Pancreas (tissue), 10 donors: ENCODE measurements around the gene MIEF1. TPM values are rescaled to one million over a fixed set of nuclear protein-coding genes. Genes with fewer than 3 reads are reported as not detected.

Experiments
- ATAC-seq, 4 donors: fragments of 200-7000 bp; cut with Tn5 transposase; one replicate each; pipeline versions ENCODE4 v1.8.0 to v1.9.1; 2020; ENCODE audit warnings: mild to moderate bottlenecking in 4 of 4, moderate library complexity in 4 of 4
- DNase-seq, 6 donors: peaks; one replicate each; pipeline ENCODE4 v3.0.0-alpha.2; 2020
- FAIRE-seq: peaks from 2 replicates; lab custom pipeline; 2012; peaks lifted over from hg19 to GRCh38; lab: Jason Lieb, UNC
- H3K27ac ChIP-seq, 4 donors: fragments of 200-600 bp; sonication (generic); 1 replicate in 3 of 4; 2 replicates in 1 of 4; pipeline versions ENCODE4 v1.5.0 to v1.8.0; 2020
- H3K27me3 ChIP-seq, 4 donors: fragments of 200-600 bp; one replicate each; pipeline ENCODE4 v1.8.0; 2021
- H3K36me3 ChIP-seq, 3 donors: fragments of 200-600 bp; sonication (generic) in 1 of 3; one replicate each; pipeline versions ENCODE4 v1.5.0 to v1.8.0; 2020 to 2021
- H3K4me1 ChIP-seq, 3 donors: fragments of 200-600 bp; one replicate each; pipeline ENCODE4 v1.8.0; 2021
- H3K4me3 ChIP-seq, 4 donors: fragments of 200-600 bp; sonication (generic) in 2 of 4; one replicate each; pipeline versions ENCODE4 v1.5.0 to v1.8.0; 2020 to 2021
- H3K9me3 ChIP-seq, 4 donors: fragments of 200-600 bp; one replicate each; pipeline ENCODE4 v1.8.0; 2021
- CTCF ChIP-seq, 4 donors: fragments of 200-600 bp; sonication (generic) in 3 of 4; IDR thresholded peaks; one replicate each; pipeline versions ENCODE4 v1.5.0 to v1.8.0; 2021; ENCODE audit warnings: antibody characterized with exemption in 4 of 4
- WGBS, 2 donors: extraction: QIAGEN DNeasy Blood & Tissue Kit; methylation state at CpG; one replicate each; pipeline ENCODE4 v1.1.7; 2013; 5-methylcytosine and 5-hydroxymethylcytosine counted together
- intact Hi-C, 3 donors: fragments of 100-400 bp; cut with DNase I; formaldehyde crosslinking; loops; one replicate each; pipeline versions ENCODE4 v1.11.1 to v1.14.2; 2022
- polyA plus RNA-seq, 2 donors: library from polyadenylated mRNA; stranded (reverse); fragments of 200-250 nt; gene quantifications; one replicate each; pipeline ENCODE4 v1.2.3, GENCODE V29; 2013
- total RNA-seq, 6 donors: library from RNA; stranded (reverse); fragmentation: NEBNext Ultra II Directional in 4 of 6; extraction: Animal tissue kit (Norgen Biotek cat#: 25700) in 4 of 6; gene quantifications; one replicate each; pipeline versions ENCODE4 v1.2.1 to v1.2.4, GENCODE V29; 2021 to 2023
- donor health status: healthy with polysubstance abuse.
- donor health status: DM: no; HTN: no; CAD: no; lungs with moderate emphysema.
- donor health status: DM: no; HTN: no; CAD: no.
- donor health status: control.
- donor health status: control.
- donor health status: Bipolar disorder and iron deficiency.
- donor health status: DM: yes; HTN: yes; CAD: no.
- donor health status: DM: no; HTN: no; CAD: no.
- donor health status: DM: no; HTN: no; CAD: no.
- donor health status: DM: yes; HTN: yes; CAD: no.

MIEF1 gene
- total and polyA plus RNA-seq, 8 donors = 6.3 to 15.1 (median 11.1) TPM

- no peak for TF ChIP-seq CTCF (IDR thresholded peaks at IDR 0.05)
- no peaks in the 10 kb centered on the region for H3K9me3 ChIP-seq
- intact Hi-C loops = loop anchor here in 1 of 3 donors (10.0 kb wide), 2 partner anchors 209 to 349 kb away; partner anchors contain the start of gene RPL3
- H3K4me1 ChIP-seq = peaks cover 6 to 26% (median 17%) of the 10 kb centered on the region in 3 donors
- H3K27me3 ChIP-seq = no peaks in the 10 kb centered on the region
- DNase-seq = peak in 2 of 6 donors; percentile 25 to 41
- H3K4me3 ChIP-seq = peak overlapping the region in 1 of 4 donors; percentile 97
- ATAC-seq = no peak
- H3K27ac ChIP-seq = no peak overlapping the region
- FAIRE-seq = no peak
- 62 to 64% methylated on average over 13 of the region's 13 CpGs for WGBS, 2 donors
- peaks cover 4 to 33% (median 14%) of the 10 kb centered on the region in 3 donors for H3K36me3 ChIP-seq
These were observed 22.1 kb downstream of the MIEF1 start for GRCh38 chr22:39524089-39524752.

- Histone ChIP-seq H3K4me1 (peaks cover 12 to 33% (median 20%) of the 10 kb centered on the region in 3 donors), H3K9me3 (no peaks in the 10 kb centered on the region), H3K27me3 (no peaks in the 10 kb centered on the region), H3K36me3 (peaks cover 4 to 33% (median 14%) of the 10 kb centered on the region in 3 donors), H3K4me3 (no peak overlapping the region), H3K27ac (no peak overlapping the region)
- WGBS, 2 donors = 73 to 76% methylated on average over 10 of the region's 10 CpGs
- DNase-seq (peak in 1 of 6 donors; percentile 38), FAIRE-seq (no peak), ATAC-seq (no peak)
- intact Hi-C loops = loop anchor here in 1 of 3 donors (5.0 to 10.0 kb wide), 3 partner anchors 33 to 350 kb away; partner anchors contain the start of gene RPL3
- TF ChIP-seq CTCF (IDR thresholded peaks at IDR 0.05) = no peak
These were observed 22.9 kb downstream of the MIEF1 start for GRCh38 chr22:39524753-39525657.

- no peak overlapping the region for H3K4me3 ChIP-seq
- no peak overlapping the region for H3K27ac ChIP-seq
- intact Hi-C loops = loop anchor here in 1 of 3 donors (5.0 to 10.0 kb wide), 3 partner anchors 33 to 351 kb away; partner anchors contain the start of gene RPL3
- peak in 1 of 6 donors; percentile 27 for DNase-seq
- no peaks in the 10 kb centered on the region for H3K9me3 ChIP-seq
- WGBS, 2 donors = 78 to 87% methylated on average over 4 of the region's 4 CpGs
- ATAC-seq = no peak
- no peaks in the 10 kb centered on the region for H3K27me3 ChIP-seq
- no peak for FAIRE-seq
- no peak for TF ChIP-seq CTCF (IDR thresholded peaks at IDR 0.05)
- peaks cover 4 to 33% (median 14%) of the 10 kb centered on the region in 3 donors for H3K36me3 ChIP-seq
- H3K4me1 ChIP-seq = peaks cover 16 to 39% (median 20%) of the 10 kb centered on the region in 3 donors
These were observed 23.5 kb downstream of the MIEF1 start for GRCh38 chr22:39525658-39525975.

- H3K27ac ChIP-seq = peak overlapping the region in 1 of 4 donors; percentile 46
- DNase-seq (peak in 2 of 6 donors; percentile 31 to 61), FAIRE-seq (no peak), ATAC-seq (no peak)
- 73 to 75% methylated on average over 4 of the region's 4 CpGs for WGBS, 2 donors
- TF ChIP-seq CTCF (IDR thresholded peaks at IDR 0.05) = no peak
- H3K4me3 ChIP-seq = no peak overlapping the region
- peaks cover 20 to 50% (median 24%) of the 10 kb centered on the region in 3 donors for H3K4me1 ChIP-seq
- H3K36me3 ChIP-seq = peaks cover 0 to 27% (median 8%) of the 10 kb centered on the region in 3 donors
- intact Hi-C loops = loop anchor here in 1 of 3 donors (5.0 to 10.0 kb wide), 3 partner anchors 34 to 352 kb away; partner anchors contain the start of gene RPL3
- H3K9me3 ChIP-seq = no peaks in the 10 kb centered on the region
- no peaks in the 10 kb centered on the region for H3K27me3 ChIP-seq
These were observed 24.7 kb downstream of the MIEF1 start for GRCh38 chr22:39526736-39527171.
